ENCODE data around the gene DCDC2.

- no peak for TF ChIP-seq CTCF (IDR thresholded peaks at IDR 0.05)
- no peak for TF ChIP-seq POLR2A (IDR thresholded peaks at IDR 0.05)
Observed at GRCh38 chr6:24223115-24223919, 134.5 kb downstream of the DCDC2 start.

All from breast epithelium (tissue), 3 donors.